ENCODE data around the gene USH2A.

DNA sequence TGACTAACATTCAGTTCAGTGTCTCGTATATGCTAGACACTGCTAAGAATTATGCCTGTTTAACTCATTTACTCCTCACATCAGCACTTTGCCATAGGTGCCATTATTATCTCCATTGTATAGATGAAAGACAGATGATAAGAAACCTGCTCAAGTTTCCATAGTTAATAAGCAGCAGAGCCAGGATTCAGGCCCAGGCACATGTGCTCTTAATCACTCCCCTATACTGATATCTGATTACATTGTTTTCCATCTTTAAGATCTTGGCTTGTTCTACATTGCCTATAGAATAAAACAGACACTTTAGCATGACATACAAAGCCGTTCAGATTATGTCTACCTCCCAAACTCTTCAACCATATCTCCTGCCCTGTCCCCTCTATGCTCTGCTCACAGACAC, 30.5 kb upstream of the USH2A start:
- no peak for TF ChIP-seq POLR2A (IDR thresholded peaks at IDR 0.05)
- TF ChIP-seq CTCF (IDR thresholded peaks at IDR 0.05): no peak
